GM20431 (cell line): ENCODE results near the gene SCFD2.
"Not testable (repeated sequence)": the region's sequence is repeated elsewhere in the genome, so short reads cannot be mapped to it uniquely, and the experiment has no call there.

Experiments
- in situ Hi-C: fragments of 300-500 bp; cut with MseI, MboI; formaldehyde crosslinking; loops from one replicate; pipeline ENCODE4 v1.15.0; 2020; ENCODE audit warnings: low sequenced_read_pairs; ENCODE audit not compliant: unreplicated experiment

The SCFD2 gene

DNA sequence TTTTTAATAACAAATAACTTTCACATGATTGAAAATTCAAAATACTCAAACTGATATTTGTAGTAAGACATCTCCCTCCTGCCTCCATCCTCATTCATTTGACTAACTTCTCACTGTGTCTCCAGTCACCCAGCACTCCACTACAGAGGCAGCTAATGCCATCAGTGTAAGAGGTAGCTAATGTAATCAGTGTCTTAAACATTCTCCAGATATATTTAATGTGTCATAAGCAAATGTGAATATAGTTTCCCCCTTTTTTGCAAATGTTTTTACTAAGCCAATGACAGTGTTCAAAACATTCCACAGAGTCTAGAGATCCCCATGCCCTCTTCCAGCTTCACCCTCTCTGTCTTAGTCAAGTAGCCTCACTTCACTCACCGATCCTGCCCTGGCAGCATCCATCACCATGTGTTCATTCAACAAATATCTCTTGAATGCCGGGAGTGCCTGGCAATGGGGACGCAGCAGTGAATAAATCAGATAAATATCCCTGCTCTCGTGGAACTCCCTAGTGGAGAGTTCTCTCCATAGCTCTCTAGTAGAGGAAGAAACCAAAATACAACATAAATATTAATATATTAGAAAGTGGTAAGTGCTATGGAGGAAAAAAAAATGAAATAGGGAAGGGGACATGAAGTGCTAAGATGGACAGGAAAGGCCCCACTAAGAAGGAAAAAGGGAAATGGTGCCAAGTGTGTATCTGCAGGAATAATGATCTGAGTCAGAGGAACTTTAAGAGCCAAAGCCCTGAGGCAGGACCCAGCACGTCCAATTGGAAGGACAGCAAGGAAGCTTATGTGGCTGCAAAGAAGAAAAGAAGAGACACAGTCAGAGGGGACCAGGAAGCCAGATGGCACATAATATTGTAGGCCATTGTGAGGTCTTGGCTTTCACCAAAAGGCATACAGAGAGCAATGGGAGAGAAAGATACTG lies 18.7 kb downstream of the SCFD2 start:
- in situ Hi-C loops: no loop called here

GRCh38 chr4:53346392-53346791 lies 19.5 kb downstream of the SCFD2 start:
- in situ Hi-C loops: not testable (repeated sequence)

DNA sequence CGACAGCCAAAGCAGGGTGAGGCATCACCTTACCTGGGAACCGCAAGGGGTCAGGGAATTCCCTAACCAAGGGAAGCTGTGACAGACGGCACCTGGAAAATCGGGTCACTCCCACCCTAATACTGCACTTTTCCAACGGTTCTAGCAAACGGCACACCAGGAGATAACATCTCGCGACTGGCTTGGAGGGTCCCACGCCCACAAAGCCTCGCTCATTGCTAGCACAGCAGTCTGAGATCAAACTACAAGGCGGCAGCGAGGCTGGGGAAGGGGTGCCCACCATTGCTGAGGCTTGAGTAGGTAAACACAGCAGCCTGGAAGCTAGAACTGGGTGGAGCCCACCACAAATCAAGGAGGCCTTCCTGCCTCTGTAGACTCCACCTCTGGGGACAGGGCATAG lies 25.7 kb downstream of the SCFD2 start:
- in situ Hi-C loops: not testable (repeated sequence)

- in situ Hi-C loops: not testable (repeated sequence)
These were observed 30.9 kb downstream of the SCFD2 start for GRCh38 chr4:53334916-53335315.

- in situ Hi-C loops: no loop called here
These were observed 39.3 kb downstream of the SCFD2 start for GRCh38 chr4:53326535-53326934.

- in situ Hi-C loops: no loop called here
These were observed 43.2 kb downstream of the SCFD2 start for GRCh38 chr4:53322696-53323095.

- in situ Hi-C loops: no loop called here
These were observed 43.9 kb downstream of the SCFD2 start for GRCh38 chr4:53321984-53322289.

- in situ Hi-C loops: no loop called here
These were observed 44.5 kb downstream of the SCFD2 start for GRCh38 chr4:53321151-53321983.

- in situ Hi-C loops: no loop called here
These were observed 50.6 kb downstream of the SCFD2 start for GRCh38 chr4:53315300-53315699.

- in situ Hi-C loops: no loop called here
These were observed 51.6 kb downstream of the SCFD2 start for GRCh38 chr4:53314252-53314651.

DNA sequence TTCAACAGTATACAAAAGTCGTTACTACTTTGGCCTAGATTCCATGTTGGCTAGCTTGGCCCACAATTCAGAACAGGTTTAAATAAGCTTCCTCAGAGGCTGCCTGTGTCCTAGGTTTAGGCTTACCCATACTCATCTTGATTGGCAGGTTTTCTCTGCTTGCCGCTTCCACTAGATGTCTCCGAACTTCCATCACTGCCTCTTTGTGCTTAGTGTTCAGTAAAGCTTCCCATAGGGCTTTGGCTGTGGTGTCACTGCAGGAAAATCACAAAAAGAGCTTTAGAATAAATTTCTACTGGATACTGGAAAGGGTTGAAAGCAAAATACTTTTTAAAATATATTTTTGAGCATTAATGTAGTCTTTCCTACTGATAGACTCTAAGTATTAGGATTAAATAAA lies 52.4 kb downstream of the SCFD2 start:
- in situ Hi-C loops: no loop called here

DNA sequence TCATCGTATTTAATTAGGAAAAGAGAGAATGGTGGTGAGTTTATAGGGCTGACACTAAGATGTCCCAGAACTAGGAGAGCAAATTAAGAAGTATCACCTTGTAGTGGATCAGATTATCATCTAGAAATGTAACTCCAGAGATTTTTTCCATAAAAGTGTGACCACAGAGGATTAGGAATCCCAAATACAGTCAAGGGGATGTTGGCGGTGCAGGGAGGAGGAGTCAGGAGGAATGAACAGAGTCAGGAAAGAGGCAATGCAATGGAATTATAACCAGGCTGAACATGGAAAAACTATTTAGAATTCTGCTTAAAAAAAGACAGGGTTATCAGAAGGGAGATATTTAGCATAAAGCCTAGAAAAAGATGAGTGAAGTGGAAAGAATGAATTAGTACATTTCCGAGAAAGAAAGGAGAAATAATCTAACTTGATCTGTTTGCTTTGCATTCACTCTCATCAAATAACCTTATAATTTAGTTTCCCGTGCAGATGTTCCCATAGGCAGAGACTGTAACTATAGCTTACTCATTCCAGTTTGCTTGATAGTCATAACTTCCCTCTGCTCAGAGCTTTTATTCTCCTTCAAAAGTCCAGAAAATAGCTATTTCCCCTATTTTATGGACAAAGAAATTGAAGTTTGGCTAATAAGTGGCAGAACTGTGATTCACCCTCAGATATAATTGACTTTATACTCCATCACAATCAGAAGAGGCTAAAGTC lies 56.4 kb downstream of the SCFD2 start:
- in situ Hi-C loops: no loop called here

DNA sequence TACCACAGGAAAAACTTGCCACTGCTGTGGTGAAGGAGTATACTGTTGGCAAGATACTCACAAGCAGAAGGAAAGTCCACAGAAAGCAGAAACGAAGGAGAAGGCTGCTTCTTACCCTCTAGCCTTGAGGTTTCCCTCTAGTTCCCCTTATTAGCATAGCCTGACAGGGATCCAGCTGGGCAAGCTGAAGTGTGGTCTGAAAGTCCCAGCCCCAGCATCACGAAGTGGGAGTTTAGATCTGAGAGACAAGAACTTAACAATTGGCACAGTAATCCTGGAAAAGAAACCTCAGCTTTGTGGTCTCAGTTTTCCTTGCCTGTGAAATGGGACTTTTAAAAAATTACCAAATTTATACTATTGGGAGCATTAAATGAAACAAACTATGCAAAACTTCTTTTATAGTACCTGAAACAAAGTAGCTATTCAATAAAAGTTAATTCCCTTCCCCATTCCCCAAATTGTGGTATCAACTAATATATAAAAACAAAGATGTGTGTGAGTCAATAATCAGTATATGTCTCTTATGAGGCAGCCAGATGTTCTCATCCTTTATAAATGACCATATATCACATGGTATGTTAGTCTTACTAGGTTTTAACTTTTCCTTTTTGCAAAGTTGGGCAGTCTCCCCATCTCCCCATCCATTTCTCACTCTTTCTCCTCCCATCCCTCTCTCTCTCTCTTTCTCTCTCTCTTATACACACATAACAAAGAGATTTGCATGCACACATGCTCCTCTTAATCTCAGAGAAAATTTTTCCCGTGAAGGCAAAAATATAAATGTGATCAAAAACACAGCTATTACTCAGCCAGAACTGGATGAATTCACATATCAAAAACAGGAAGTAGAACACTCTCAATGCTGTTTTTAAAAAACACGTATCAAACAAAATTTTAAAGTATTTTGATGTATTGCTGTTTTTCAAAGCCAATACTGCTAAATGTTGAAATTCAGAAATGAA lies 57.8 kb downstream of the SCFD2 start:
- in situ Hi-C loops: no loop called here

DNA sequence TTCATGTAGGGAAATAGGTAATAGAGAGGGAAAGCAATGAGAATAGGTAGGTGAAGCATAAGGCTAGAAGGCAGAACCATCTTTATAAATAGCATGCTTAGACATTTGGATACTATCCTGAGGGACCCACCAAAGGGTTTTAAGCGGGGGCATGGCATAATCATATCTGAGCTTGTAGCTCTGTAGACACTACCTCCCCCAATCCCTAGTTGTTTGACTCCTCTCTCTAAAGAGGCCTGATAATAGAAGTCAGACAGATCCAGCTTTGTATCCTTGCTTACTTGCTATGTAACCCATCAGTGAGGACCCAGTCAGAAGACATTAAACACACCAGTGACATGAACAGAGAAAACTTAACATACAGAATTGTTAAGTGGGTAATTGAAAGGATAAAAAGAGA lies 58.7 kb downstream of the SCFD2 start:
- in situ Hi-C loops: no loop called here

GRCh38 chr4:53306729-53307128 lies 59.1 kb downstream of the SCFD2 start:
- in situ Hi-C loops: no loop called here

- in situ Hi-C loops: not testable (repeated sequence)
These were observed 73.7 kb downstream of the SCFD2 start for GRCh38 chr4:53292209-53292608.

DNA sequence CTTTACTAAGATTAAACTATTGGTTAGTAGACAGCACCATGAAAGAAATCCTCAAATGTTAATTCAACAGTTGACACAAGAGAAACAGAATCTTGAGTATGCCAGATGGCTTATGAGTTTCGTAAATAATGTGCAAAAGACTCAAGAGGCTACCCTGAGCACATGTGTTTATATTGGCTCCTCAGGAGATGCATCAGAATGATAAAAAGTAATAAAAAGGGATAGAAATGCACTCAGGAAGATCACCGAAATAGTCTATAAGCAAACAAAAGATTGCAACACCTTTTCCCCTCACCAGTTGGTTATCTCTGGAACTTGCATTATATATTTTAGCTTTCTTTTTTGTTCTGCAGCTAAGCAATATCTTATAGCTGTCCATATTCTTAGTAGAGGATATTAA lies 84.4 kb downstream of the SCFD2 start:
- in situ Hi-C loops: no loop called here

GRCh38 chr4:53280846-53281245 lies 85.0 kb downstream of the SCFD2 start:
- in situ Hi-C loops: no loop called here

DNA sequence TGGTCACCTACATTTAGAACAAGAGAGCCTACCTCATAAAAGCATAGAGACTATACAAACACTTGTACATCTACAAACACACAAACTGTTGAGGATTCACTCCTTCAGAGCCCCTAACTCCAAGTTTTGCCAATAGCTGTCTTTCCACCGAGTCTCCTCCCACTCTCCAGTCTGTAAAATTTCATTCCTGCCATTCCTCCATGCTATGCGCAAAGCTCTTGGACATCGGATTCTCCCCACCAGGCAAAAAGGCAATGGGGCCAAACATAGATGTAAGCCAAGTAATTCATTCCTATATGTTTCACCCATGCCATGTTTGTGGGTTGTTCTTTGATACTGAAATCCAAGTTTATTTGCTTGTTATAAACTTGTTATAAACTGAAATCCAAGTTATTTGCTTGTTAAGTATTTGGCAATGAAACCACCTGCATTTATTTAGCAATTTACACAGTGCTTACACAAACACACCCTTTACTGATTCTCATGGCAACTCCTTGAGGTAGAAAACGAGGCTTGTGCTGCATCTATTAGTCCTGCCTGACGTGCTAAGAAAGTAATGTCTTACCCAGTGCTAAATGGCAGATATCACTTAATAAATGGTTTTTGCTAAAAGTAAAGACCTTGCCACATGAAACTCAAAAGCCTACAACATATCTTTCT lies 91.1 kb downstream of the SCFD2 start:
- in situ Hi-C loops: no loop called here
